Measurements from ENCODE around the gene BAK1. TPM values are rescaled to one million over a fixed set of nuclear protein-coding genes. Genes with fewer than 3 reads are reported as not detected.

BAK1 gene
- total RNA-seq, 1 donor from 2014 or later = 54.8 TPM

- H3K9me3 ChIP-seq (ENCODE audit: insufficient read depth, low read depth, low read length) = no peaks in the 10 kb centered on the region
- Mint-ChIP-seq H3K9me3 (ENCODE audit: unreplicated experiment) (peaks cover 5% of the 10 kb centered on the region), H3K4me1 (ENCODE audit: low read depth, unreplicated experiment) (peaks cover 35% of the 10 kb centered on the region), H3K27me3 (ENCODE audit: low read depth, unreplicated experiment) (no peaks in the 10 kb centered on the region), H3K27ac (ENCODE audit: unreplicated experiment) (peak overlapping the region; percentile 73), H3K4me3 (ENCODE audit: unreplicated experiment) (peak overlapping the region; percentile 40), H3K36me3 (ENCODE audit: low read depth, unreplicated experiment) (no peaks in the 10 kb centered on the region)
- H3K36me3 ChIP-seq (ENCODE audit: insufficient read depth, low read length) = no peaks in the 10 kb centered on the region
- no peak for DNase-seq (ENCODE audit: low read depth)
- no peaks in the 10 kb centered on the region for H3K27me3 ChIP-seq (ENCODE audit: insufficient read depth, low read length)
- no peak overlapping the region for H3K4me3 ChIP-seq (ENCODE audit: insufficient read depth, low read depth, low read length)
- no peak overlapping the region for H3K27ac ChIP-seq (ENCODE audit: low read depth, low read length)
- TF ChIP-seq CTCF (IDR thresholded peaks at IDR 0.05; ENCODE audit: insufficient read depth, low read depth, low read length) = no peak
- no peak for TF ChIP-seq EZH2 (IDR thresholded peaks at IDR 0.05; ENCODE audit: insufficient read depth, low read length)
- FAIRE-seq = no peak
- peaks cover 26% of the 10 kb centered on the region for H3K4me1 ChIP-seq (ENCODE audit: insufficient read depth, low read length)
- H3K9ac ChIP-seq (ENCODE audit: low read length) = no peak overlapping the region
- H2AFZ ChIP-seq (ENCODE audit: low read depth, low read length) = no peak overlapping the region
- H3K4me2 ChIP-seq (ENCODE audit: low read length) = peak overlapping the region; percentile 39
- H4K20me1 ChIP-seq (ENCODE audit: insufficient read depth, low read length) = no peaks in the 10 kb centered on the region
- H3K79me2 ChIP-seq (ENCODE audit: insufficient read depth, low read length) = no peaks in the 10 kb centered on the region
Measured at GRCh38 chr6:33609019-33609418, 28.9 kb upstream of the BAK1 start.

GRCh38 chr6:33607784-33608161, 27.7 kb upstream of the BAK1 start:
- H3K27me3 Mint-ChIP-seq (ENCODE audit: low read depth, unreplicated experiment) = no peaks in the 10 kb centered on the region
- H3K4me3 Mint-ChIP-seq (ENCODE audit: unreplicated experiment) = no peak overlapping the region
- no peak for DNase-seq (ENCODE audit: low read depth)
- Histone ChIP-seq H2AFZ (ENCODE audit: low read depth, low read length) (no peak overlapping the region), H3K36me3 (ENCODE audit: insufficient read depth, low read length) (no peaks in the 10 kb centered on the region), H3K27ac (ENCODE audit: low read depth, low read length) (no peak overlapping the region), H4K20me1 (ENCODE audit: insufficient read depth, low read length) (no peaks in the 10 kb centered on the region), H3K4me1 (ENCODE audit: insufficient read depth, low read length) (peaks cover 16% of the 10 kb centered on the region), H3K79me2 (ENCODE audit: insufficient read depth, low read length) (no peaks in the 10 kb centered on the region), H3K4me2 (ENCODE audit: low read length) (no peak overlapping the region), H3K4me3 (ENCODE audit: insufficient read depth, low read depth, low read length) (no peak overlapping the region), H3K9me3 (ENCODE audit: insufficient read depth, low read depth, low read length) (no peaks in the 10 kb centered on the region), H3K9ac (ENCODE audit: low read length) (no peak overlapping the region), H3K27me3 (ENCODE audit: insufficient read depth, low read length) (no peaks in the 10 kb centered on the region)
- no peak overlapping the region for H3K27ac Mint-ChIP-seq (ENCODE audit: unreplicated experiment)
- no peak for TF ChIP-seq EZH2 (IDR thresholded peaks at IDR 0.05; ENCODE audit: insufficient read depth, low read length)
- no peak for TF ChIP-seq CTCF (IDR thresholded peaks at IDR 0.05; ENCODE audit: insufficient read depth, low read depth, low read length)
- no peaks in the 10 kb centered on the region for H3K36me3 Mint-ChIP-seq (ENCODE audit: low read depth, unreplicated experiment)
- no peak for FAIRE-seq
- peaks cover 7% of the 10 kb centered on the region for H3K9me3 Mint-ChIP-seq (ENCODE audit: unreplicated experiment)
- H3K4me1 Mint-ChIP-seq (ENCODE audit: low read depth, unreplicated experiment) = peaks cover 28% of the 10 kb centered on the region

GRCh38 chr6:33607126-33607783, 27.2 kb upstream of the BAK1 start:
- Histone ChIP-seq H2AFZ (ENCODE audit: low read depth, low read length) (no peak overlapping the region), H3K9me3 (ENCODE audit: insufficient read depth, low read depth, low read length) (no peaks in the 10 kb centered on the region), H3K27ac (ENCODE audit: low read depth, low read length) (no peak overlapping the region), H4K20me1 (ENCODE audit: insufficient read depth, low read length) (no peaks in the 10 kb centered on the region), H3K27me3 (ENCODE audit: insufficient read depth, low read length) (no peaks in the 10 kb centered on the region), H3K36me3 (ENCODE audit: insufficient read depth, low read length) (no peaks in the 10 kb centered on the region), H3K79me2 (ENCODE audit: insufficient read depth, low read length) (no peaks in the 10 kb centered on the region), H3K9ac (ENCODE audit: low read length) (no peak overlapping the region), H3K4me2 (ENCODE audit: low read length) (no peak overlapping the region), H3K4me3 (ENCODE audit: insufficient read depth, low read depth, low read length) (no peak overlapping the region), H3K4me1 (ENCODE audit: insufficient read depth, low read length) (peaks cover 16% of the 10 kb centered on the region)
- DNase-seq (ENCODE audit: low read depth) = no peak
- Mint-ChIP-seq H3K27ac (ENCODE audit: unreplicated experiment) (no peak overlapping the region), H3K4me3 (ENCODE audit: unreplicated experiment) (no peak overlapping the region), H3K4me1 (ENCODE audit: low read depth, unreplicated experiment) (peaks cover 28% of the 10 kb centered on the region), H3K36me3 (ENCODE audit: low read depth, unreplicated experiment) (no peaks in the 10 kb centered on the region), H3K9me3 (ENCODE audit: unreplicated experiment) (peaks cover 7% of the 10 kb centered on the region), H3K27me3 (ENCODE audit: low read depth, unreplicated experiment) (no peaks in the 10 kb centered on the region)
- TF ChIP-seq CTCF (IDR thresholded peaks at IDR 0.05; ENCODE audit: insufficient read depth, low read depth, low read length) = no peak
- TF ChIP-seq EZH2 (IDR thresholded peaks at IDR 0.05; ENCODE audit: insufficient read depth, low read length) = no peak
- no peak for FAIRE-seq
